Measurements from ENCODE around the gene TBXAS1.

Gene TBXAS1

GRCh38 chr7:139937715-139938114 is 108.7 kb downstream of the TBXAS1 start:
- no peaks in the 10 kb centered on the region for H3K9me3 ChIP-seq (ENCODE audit: control insufficient read depth, insufficient read depth, low read depth, low read length)
- no peaks in the 10 kb centered on the region for H3K4me1 ChIP-seq (ENCODE audit: control insufficient read depth, insufficient read depth, low read length)
- POLR2A ChIA-PET, result no interaction called here
- CTCF ChIA-PET, result interaction anchor here (0.7 to 1.1 kb wide), 2 partner anchors 65 to 151 kb away, joined by 3 to 5 read pairs; no protein-coding TSS in a partner anchor
- H3K36me3 ChIP-seq (ENCODE audit: control insufficient read depth in 2 of 2, insufficient read depth in 1 of 2, low read length in 2 of 2), result no peaks in the 10 kb centered on the region
- no peak for TF ChIP-seq ZNF280D (tag by site-specific recombination; IDR thresholded peaks at IDR 0.05)
- TF ChIP-seq SETDB1 (IDR thresholded peaks at IDR 0.05; ENCODE audit: insufficient read length, low read length), result no peak
- TF ChIP-seq KLF10 (tag by site-specific recombination; IDR thresholded peaks at IDR 0.05), result no peak
- no peak overlapping the region for H3K4me3 ChIP-seq (ENCODE audit: low read depth, low read length)
- H3K27ac ChIP-seq (ENCODE audit: extremely low read depth, low read depth, low read length), result no peak overlapping the region

- TF ChIP-seq ZNF791 (tag by site-specific recombination; IDR thresholded peaks at IDR 0.05), result no peak
- TF ChIP-seq ZNF555 (tag by site-specific recombination; conservative IDR thresholded peaks at IDR 0.05), result no peak
- TF ChIP-seq ZNF311 (tag by site-specific recombination; IDR thresholded peaks at IDR 0.05; ENCODE audit: borderline replicate concordance), result no peak
- TF ChIP-seq ZNF394 (tag by site-specific recombination; IDR thresholded peaks at IDR 0.05; ENCODE audit: borderline replicate concordance), result no peak
- Histone ChIP-seq H3K4me1 (ENCODE audit: control insufficient read depth, insufficient read depth, low read length) (no peaks in the 10 kb centered on the region), H3K27ac (ENCODE audit: extremely low read depth, low read depth, low read length) (no peak overlapping the region), H3K9me3 (ENCODE audit: control insufficient read depth, insufficient read depth, low read depth, low read length) (no peaks in the 10 kb centered on the region), H3K36me3 (ENCODE audit: control insufficient read depth in 2 of 2, insufficient read depth in 1 of 2, low read length in 2 of 2) (no peaks in the 10 kb centered on the region), H3K4me3 (ENCODE audit: low read depth, low read length) (no peak overlapping the region)
- ChIA-PET POLR2A (no interaction called here), CTCF (interaction anchor here (0.5 to 0.7 kb wide), 4 partner anchors 33 to 1430 kb away, joined by 3 to 4 read pairs (median 3); no protein-coding TSS in a partner anchor)
These were observed 111.8 kb downstream of the TBXAS1 start for GRCh38 chr7:139940866-139941265.

GRCh38 chr7:139941421-139941820 is 112.4 kb downstream of the TBXAS1 start:
- H3K36me3 ChIP-seq (ENCODE audit: control insufficient read depth in 2 of 2, insufficient read depth in 1 of 2, low read length in 2 of 2), result no peaks in the 10 kb centered on the region
- no peak overlapping the region for H3K27ac ChIP-seq (ENCODE audit: extremely low read depth, low read depth, low read length)
- ChIA-PET POLR2A (no interaction called here), CTCF (interaction anchor here (0.6 to 1.0 kb wide), 2 partner anchors 33 to 296 kb away, joined by 3 to 4 read pairs; no protein-coding TSS in a partner anchor)
- H3K4me1 ChIP-seq (ENCODE audit: control insufficient read depth, insufficient read depth, low read length), result no peaks in the 10 kb centered on the region
- H3K9me3 ChIP-seq (ENCODE audit: control insufficient read depth, insufficient read depth, low read depth, low read length), result no peaks in the 10 kb centered on the region
- no peak overlapping the region for H3K4me3 ChIP-seq (ENCODE audit: low read depth, low read length)
- TF ChIP-seq ZNF132 (tag by site-specific recombination; IDR thresholded peaks at IDR 0.05; ENCODE audit: borderline replicate concordance) (no peak), ZBTB20 (tag by site-specific recombination; IDR thresholded peaks at IDR 0.05) (no peak), ZNF140 (tag by site-specific recombination; IDR thresholded peaks at IDR 0.05) (no peak), GLI4 (tag by site-specific recombination; IDR thresholded peaks at IDR 0.05) (no peak), MZF1 (tag by site-specific recombination; IDR thresholded peaks at IDR 0.05; ENCODE audit: borderline replicate concordance) (no peak), PRDM4 (tag by site-specific recombination; IDR thresholded peaks at IDR 0.05) (no peak), ZNF518A (tag by site-specific recombination; conservative IDR thresholded peaks at IDR 0.05; ENCODE audit: low read depth) (no peak), IKZF3 (tag by site-specific recombination; IDR thresholded peaks at IDR 0.05) (no peak), ZNF704 (tag by site-specific recombination; IDR thresholded peaks at IDR 0.05) (no peak), ZNF670 (tag by site-specific recombination; IDR thresholded peaks at IDR 0.05; ENCODE audit: low read depth) (no peak), ZNF768 (tag by site-specific recombination; IDR thresholded peaks at IDR 0.05) (no peak), ZNF707 (tag by site-specific recombination; IDR thresholded peaks at IDR 0.05) (no peak), ZBTB17 (tag by site-specific recombination; IDR thresholded peaks at IDR 0.05) (no peak), ZNF843 (tag by site-specific recombination; IDR thresholded peaks at IDR 0.05) (no peak)
